Measurements from ENCODE around the gene SAMD10.
"Not testable (repeated sequence)": the region's sequence is repeated elsewhere in the genome, so short reads cannot be mapped to it uniquely, and the experiment has no call there.

SAMD10 gene

GRCh38 chr20:63980806-63981728, 1.6 kb upstream of the SAMD10 start, which contains the start of gene PRPF6:
TSS of gene PRPF6 (plus strand) at chr20:63981132. CDS start at chr20:63981246, 114 bp downstream.
- peak within 1 kb of the TSS; percentile 86 for H3K4me3 ChIP-seq (ENCODE audit: low read depth, low read length)
- TF ChIP-seq CTCF (IDR thresholded peaks at IDR 0.05; ENCODE audit: low read depth, low read length): peak; percentile 81

- no peak for TF ChIP-seq CTCF (IDR thresholded peaks at IDR 0.05; ENCODE audit: low read depth, low read length)
- peak overlapping the region; percentile 86 for H3K4me3 ChIP-seq (ENCODE audit: low read depth, low read length)
These were observed 919 bp upstream of the SAMD10 start for GRCh38 chr20:63980317-63980805.

- H3K4me3 ChIP-seq (ENCODE audit: low read depth, low read length): peak overlapping the region; percentile 54
- no peak for TF ChIP-seq CTCF (IDR thresholded peaks at IDR 0.05; ENCODE audit: low read depth, low read length)
These were observed 249 bp downstream of the SAMD10 start for GRCh38 chr20:63979229-63979556.

GRCh38 chr20:63978319-63979228, 868 bp downstream of the SAMD10 start:
- peak overlapping the region; percentile 54 for H3K4me3 ChIP-seq (ENCODE audit: low read depth, low read length)
- no peak for TF ChIP-seq CTCF (IDR thresholded peaks at IDR 0.05; ENCODE audit: low read depth, low read length)

- no peak overlapping the region for H3K4me3 ChIP-seq (ENCODE audit: low read depth, low read length)
- TF ChIP-seq CTCF (IDR thresholded peaks at IDR 0.05; ENCODE audit: low read depth, low read length): no peak
These were observed 1.6 kb downstream of the SAMD10 start for GRCh38 chr20:63977739-63978276.

GRCh38 chr20:63976980-63977738, 2.3 kb downstream of the SAMD10 start:
- no peak overlapping the region for H3K4me3 ChIP-seq (ENCODE audit: low read depth, low read length)

GRCh38 chr20:63976511-63976910, 2.9 kb downstream of the SAMD10 start:
- H3K4me3 ChIP-seq (ENCODE audit: low read depth, low read length): not testable (repeated sequence)

More at GRCh38 chr20:63976980-63977738, 2.3 kb downstream of the SAMD10 start:
- TF ChIP-seq CTCF (IDR thresholded peaks at IDR 0.05; ENCODE audit: low read depth, low read length): no peak

Measured in WI38 (cell line).